Measurements from ENCODE around the gene SEC11A. TPM values are rescaled to one million over a fixed set of nuclear protein-coding genes. Genes with fewer than 3 reads are reported as not detected.
A peak's percentile ranks its signal among the peaks of the same experiment; 100 is the strongest.

SEC11A gene
- total RNA-seq, 4 donors from 2014 or later, result 54.1 to 103 (median 72.8) TPM

DNA sequence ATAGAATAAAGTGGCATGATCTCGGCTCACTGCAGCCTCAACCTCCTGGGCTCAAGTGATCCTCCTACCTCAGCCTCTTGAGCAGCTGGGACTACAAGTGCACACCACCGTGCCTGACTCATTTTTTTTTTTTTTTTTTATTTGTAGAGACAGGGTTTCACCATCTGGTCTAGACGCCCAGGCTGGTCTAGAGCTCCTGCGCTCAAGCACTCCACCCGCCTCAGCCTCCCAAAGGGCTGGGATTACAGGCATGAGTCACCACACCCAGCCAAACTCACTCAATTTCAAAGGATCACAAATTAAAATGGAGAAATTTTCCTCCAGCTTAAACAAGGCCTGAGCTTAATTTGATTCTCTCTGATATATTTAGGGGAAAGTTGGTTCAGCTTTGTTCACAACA lies 30.6 kb downstream of the SEC11A start:
- no peaks in the 10 kb centered on the region for H3K9me3 ChIP-seq
- H3K27me3 ChIP-seq, result no peaks in the 10 kb centered on the region
- intact Hi-C loops (cut with DNase I), result no loop called here
- H3K36me3 ChIP-seq, result peaks cover 0 to 87% (median 4%) of the 10 kb centered on the region in 3 donors
- 43 to 44% methylated on average over 4 to 5 of the region's 5 CpGs for WGBS, 2 donors
- TF ChIP-seq POLR2A (IDR thresholded peaks at IDR 0.05), result no peak
- TF ChIP-seq, protein P1, sequence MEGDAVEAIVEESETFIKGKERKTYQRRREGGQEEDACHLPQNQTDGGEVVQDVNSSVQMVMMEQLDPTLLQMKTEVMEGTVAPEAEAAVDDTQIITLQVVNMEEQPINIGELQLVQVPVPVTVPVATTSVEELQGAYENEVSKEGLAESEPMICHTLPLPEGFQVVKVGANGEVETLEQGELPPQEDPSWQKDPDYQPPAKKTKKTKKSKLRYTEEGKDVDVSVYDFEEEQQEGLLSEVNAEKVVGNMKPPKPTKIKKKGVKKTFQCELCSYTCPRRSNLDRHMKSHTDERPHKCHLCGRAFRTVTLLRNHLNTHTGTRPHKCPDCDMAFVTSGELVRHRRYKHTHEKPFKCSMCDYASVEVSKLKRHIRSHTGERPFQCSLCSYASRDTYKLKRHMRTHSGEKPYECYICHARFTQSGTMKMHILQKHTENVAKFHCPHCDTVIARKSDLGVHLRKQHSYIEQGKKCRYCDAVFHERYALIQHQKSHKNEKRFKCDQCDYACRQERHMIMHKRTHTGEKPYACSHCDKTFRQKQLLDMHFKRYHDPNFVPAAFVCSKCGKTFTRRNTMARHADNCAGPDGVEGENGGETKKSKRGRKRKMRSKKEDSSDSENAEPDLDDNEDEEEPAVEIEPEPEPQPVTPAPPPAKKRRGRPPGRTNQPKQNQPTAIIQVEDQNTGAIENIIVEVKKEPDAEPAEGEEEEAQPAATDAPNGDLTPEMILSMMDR (IDR thresholded peaks at IDR 0.05), result no peak
- peaks cover 0 to 5% (median 0%) of the 10 kb centered on the region in 3 donors for H3K4me1 ChIP-seq
- H3K27ac ChIP-seq, result peak overlapping the region in 1 of 4 donors; percentile 7
- no peak overlapping the region for H3K4me3 ChIP-seq
- DNase-seq, result no peak

GRCh38 chr15:84684092-84684491 lies 31.8 kb downstream of the SEC11A start:
- DNase-seq, result no peak
- H3K27ac ChIP-seq, result no peak overlapping the region
- H3K4me3 ChIP-seq, result no peak overlapping the region
- H3K27me3 ChIP-seq, result no peaks in the 10 kb centered on the region
- TF ChIP-seq POLR2A (IDR thresholded peaks at IDR 0.05), result no peak
- TF ChIP-seq, protein P1 (IDR thresholded peaks at IDR 0.05), result no peak
- peaks cover 0 to 5% (median 0%) of the 10 kb centered on the region in 3 donors for H3K4me1 ChIP-seq
- peaks cover 0 to 89% (median 5%) of the 10 kb centered on the region in 3 donors for H3K36me3 ChIP-seq
- intact Hi-C loops (cut with DNase I), result no loop called here
- WGBS, 2 donors, result 45 to 67% methylated on average over 1 of the region's 1 CpG
- no peaks in the 10 kb centered on the region for H3K9me3 ChIP-seq

GRCh38 chr15:84681831-84682230 lies 34.1 kb downstream of the SEC11A start:
- Histone ChIP-seq H3K36me3 (peaks cover 0 to 88% (median 12%) of the 10 kb centered on the region in 3 donors), H3K9me3 (no peaks in the 10 kb centered on the region), H3K27ac (no peak overlapping the region), H3K4me1 (peaks cover 0 to 5% (median 0%) of the 10 kb centered on the region in 3 donors), H3K4me3 (no peak overlapping the region), H3K27me3 (no peaks in the 10 kb centered on the region)
- TF ChIP-seq, protein P1 (IDR thresholded peaks at IDR 0.05), result no peak
- TF ChIP-seq POLR2A (IDR thresholded peaks at IDR 0.05), result no peak
- intact Hi-C loops (cut with DNase I), result no loop called here
- DNase-seq, result no peak
- WGBS, 2 donors, result 91 to 96% methylated on average over 3 of the region's 3 CpGs

- Histone ChIP-seq H3K27ac (no peak overlapping the region), H3K9me3 (no peaks in the 10 kb centered on the region), H3K36me3 (peaks cover 0 to 89% (median 0%) of the 10 kb centered on the region in 3 donors), H3K27me3 (no peaks in the 10 kb centered on the region), H3K4me1 (no peaks in the 10 kb centered on the region), H3K4me3 (no peak overlapping the region)
- intact Hi-C loops (cut with DNase I), result no loop called here
- DNase-seq, result no peak
- TF ChIP-seq POLR2A (IDR thresholded peaks at IDR 0.05), result no peak
- TF ChIP-seq, protein P1 (IDR thresholded peaks at IDR 0.05), result no peak
These were observed 44.7 kb downstream of the SEC11A start for GRCh38 chr15:84671211-84671610.

- intact Hi-C loops (cut with DNase I), result no loop called here
- no peaks in the 10 kb centered on the region for H3K4me1 ChIP-seq
- H3K4me3 ChIP-seq, result no peak overlapping the region
- DNase-seq, result no peak
- H3K9me3 ChIP-seq, result no peaks in the 10 kb centered on the region
- H3K27ac ChIP-seq, result no peak overlapping the region
- TF ChIP-seq, protein P1 (IDR thresholded peaks at IDR 0.05), result no peak
- TF ChIP-seq POLR2A (IDR thresholded peaks at IDR 0.05), result no peak
- H3K36me3 ChIP-seq, result peaks cover 0 to 89% (median 0%) of the 10 kb centered on the region in 3 donors
- no peaks in the 10 kb centered on the region for H3K27me3 ChIP-seq
- 84 to 85% methylated on average over 8 of the region's 8 CpGs for whole genome bisulfite sequencing, 2 donors
These were observed 46.2 kb downstream of the SEC11A start for GRCh38 chr15:84669726-84670125.
